Subcutaneous adipose tissue (tissue), 4 donors: ENCODE results near the gene ZC3H7A. TPM values are rescaled to one million over a fixed set of nuclear protein-coding genes. Genes with fewer than 3 reads are reported as not detected.

Source experiments
- CTCF ChIP-seq: fragments of 450-650 bp; IDR thresholded peaks from one replicate; pipeline ENCODE4 v1.5.1; 2016; ENCODE audit warnings: low read depth, mild to moderate bottlenecking, control low read depth, antibody characterized with exemption, moderate library complexity
- total RNA-seq, 4 donors: library from RNA; depleted of rRNA; stranded (reverse); fragments of >200 nt; gene quantifications; one replicate each; pipeline ENCODE4 v1.1.0, GENCODE V29; 2016

Gene ZC3H7A
- total RNA-seq, 4 donors from 2014 or later: 68.5 to 100 (median 94.7) TPM

DNA sequence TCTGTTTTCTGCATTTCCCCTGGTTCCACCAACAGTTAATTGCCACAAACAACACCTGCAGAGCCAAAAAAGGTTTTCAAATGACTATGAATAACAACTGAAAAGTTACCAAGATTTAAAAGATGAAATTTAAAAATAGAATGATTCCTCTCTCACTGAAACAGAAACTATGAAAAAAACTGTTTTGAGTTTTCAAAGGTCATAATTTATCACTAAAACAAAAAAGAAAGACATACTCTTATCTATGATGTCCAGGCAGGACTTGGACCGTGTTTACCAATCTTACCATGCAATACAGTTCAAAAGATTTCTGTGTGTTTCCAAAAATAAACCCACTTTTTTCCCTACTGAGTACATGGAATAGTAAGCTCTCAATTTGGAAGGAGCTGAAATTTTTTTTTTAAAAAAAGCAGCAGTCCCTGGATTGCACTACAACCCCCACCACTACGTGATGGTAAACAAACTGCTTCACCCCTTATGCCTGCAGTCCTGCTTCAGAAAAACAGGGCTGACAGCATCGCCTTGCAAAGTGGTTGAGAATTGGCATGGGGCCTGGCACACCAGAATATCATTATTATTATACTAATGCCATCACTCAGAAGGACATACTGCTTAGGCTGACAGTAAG, 62.9 kb downstream of the ZC3H7A start:
- TF ChIP-seq CTCF: no peak

DNA sequence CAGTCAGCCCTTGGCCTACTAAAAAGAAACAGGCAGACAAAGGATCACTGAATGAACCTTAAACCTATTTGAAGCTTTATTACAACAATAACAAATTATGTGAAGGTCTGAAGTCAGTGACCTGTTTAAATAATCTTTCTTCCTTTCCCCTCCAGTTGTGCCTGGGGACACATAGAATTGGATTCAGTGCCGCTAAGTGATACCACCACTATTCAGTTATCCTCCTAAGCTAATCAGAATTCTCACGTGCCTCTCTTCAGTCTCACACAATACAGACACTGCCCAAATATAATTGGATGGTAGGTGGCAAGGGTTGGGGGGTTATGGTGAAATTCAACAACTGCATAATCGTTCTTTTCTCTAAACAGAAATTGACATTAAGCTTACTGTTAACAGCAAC, 65.8 kb downstream of the ZC3H7A start:
- TF ChIP-seq CTCF: no peak

DNA sequence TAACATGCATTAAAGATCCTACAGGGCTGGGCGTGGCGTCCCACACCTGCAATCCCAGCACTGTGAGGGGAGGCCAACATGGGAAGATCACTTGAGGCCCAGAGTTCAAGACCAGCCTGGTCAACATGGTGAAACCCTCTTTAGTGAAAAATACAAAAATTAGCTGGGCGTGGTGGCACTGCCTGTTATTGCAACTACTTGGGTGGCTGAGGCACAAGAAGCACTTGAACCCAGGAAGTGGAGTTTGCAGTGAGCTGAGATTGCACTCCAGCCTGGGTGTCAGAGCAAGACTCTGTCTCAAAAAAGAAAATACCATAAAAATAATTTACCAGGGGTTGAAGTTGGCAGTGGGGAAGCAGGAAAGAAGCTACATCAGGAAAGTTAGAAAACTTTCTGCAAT, 67.3 kb downstream of the ZC3H7A start:
- TF ChIP-seq CTCF: no peak

DNA sequence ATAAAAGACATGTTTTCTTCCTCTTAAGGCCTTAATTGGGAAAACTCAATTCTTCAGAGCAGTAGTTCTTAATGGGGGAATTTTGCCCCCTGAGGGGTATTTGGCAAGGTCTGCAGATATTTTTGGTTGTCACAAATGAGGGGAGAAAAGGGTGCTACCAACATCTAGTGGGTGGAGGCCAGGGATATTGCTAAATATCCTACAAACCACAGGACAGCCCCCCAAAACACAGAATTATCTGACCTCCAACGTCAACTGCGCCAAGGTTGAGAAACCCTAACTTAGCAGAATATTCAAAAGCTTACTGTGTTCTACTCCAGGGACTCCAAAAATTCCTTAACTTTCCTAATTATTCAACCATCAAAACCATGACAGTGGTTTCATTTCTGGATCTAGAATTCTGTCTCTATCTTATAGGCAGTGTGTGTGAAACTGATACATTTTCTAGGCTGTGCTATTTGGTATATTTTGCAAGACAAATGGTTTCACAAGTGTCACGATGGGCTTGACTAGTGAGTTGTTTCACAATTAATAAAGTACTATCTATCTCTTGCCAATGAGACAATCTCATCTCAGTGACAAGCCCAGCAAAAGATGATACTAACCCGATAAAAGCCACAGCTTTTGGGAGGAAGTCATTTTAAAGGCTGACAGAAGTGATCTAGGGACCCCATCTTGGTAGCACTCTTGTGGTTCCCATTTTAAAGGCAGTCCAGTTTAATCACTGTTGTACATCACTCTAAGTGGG, 69.1 kb downstream of the ZC3H7A start:
- no peak for TF ChIP-seq CTCF

DNA sequence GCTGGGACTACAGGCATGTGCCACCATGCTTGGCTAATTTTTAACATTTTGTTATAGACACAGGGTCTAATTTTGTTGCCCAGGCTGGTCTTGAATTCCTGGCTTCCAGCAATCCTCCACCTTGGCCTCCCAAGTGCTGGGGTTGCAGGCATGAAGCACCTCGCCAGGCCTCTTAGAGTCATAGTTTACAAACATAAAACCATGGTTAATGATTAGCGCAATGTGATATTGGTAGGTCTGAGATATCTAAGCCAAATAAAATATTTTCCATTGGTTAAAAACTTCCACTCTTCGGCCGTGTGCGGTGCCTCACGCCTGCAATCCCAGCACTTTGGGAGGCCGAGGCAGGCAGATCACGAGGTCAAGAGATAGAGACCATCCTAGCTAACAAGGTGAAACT, 71.0 kb downstream of the ZC3H7A start:
- no peak for TF ChIP-seq CTCF

DNA sequence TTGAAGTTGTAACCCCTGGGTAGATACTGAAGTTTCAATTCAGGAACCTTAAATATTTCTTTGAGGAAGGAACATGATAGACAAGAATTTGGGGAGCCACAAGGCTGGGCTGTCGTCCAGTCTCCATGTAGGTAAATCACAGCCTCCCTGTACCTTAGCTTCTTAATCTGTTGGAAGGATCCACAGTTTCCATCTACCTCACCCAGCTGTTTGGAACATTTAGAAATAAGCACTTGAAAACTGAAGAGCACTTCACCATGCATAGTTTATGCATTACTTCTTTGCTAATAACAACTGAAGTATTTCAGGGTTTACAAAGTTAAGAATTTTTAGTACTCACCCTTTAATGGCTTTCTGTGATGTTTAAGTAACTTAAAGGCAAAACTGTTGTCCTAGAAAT, 71.6 kb downstream of the ZC3H7A start:
- TF ChIP-seq CTCF: no peak

- no peak for TF ChIP-seq CTCF
These were observed 74.6 kb downstream of the ZC3H7A start for GRCh38 chr16:11722468-11722808.
